IPS DF 4.7 (cell line): Measurements from ENCODE around the gene CMTM2.
"Not testable (repeated sequence)": the region's sequence is repeated elsewhere in the genome, so short reads cannot be mapped to it uniquely, and the experiment has no call there.

Source experiments
- DNase-seq: peaks from one replicate; pipeline ENCODE4 v3.0.0-alpha.2; 2013; ENCODE audit warnings: low spot score; ENCODE audit errors: extremely low read depth

The CMTM2 gene

DNA sequence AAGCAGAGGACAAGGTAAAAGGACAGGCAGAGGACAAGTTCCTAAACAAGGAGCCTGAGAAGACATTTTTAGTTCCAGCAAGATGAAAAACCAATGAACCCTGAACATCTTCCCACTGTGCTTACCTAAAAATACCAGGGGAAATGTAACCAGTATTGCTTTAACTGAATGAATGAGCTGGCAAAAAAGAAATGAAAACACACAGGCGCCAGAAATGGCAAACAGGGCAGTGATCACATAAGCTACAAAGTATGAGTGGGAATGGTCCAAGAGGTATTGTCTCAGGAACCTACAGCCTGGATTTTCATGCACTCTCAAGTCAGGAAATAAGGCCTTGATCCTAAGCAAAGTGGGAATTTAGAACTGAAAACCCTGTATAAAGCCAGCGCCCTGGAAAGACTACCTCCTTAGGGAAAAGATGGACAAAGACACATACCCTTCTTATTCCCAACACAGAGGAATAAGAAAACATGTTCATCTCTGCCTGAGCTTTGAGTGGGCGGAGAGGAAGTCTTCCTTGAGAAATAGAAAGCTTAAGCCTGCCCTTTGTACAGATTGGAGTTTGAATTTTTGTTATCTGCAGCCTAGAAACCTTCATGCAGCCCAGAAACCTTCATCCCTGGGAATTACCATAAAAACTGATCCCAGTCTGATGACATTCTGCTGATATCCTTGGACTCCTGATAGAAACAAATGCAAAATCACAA, 2.1 kb downstream of the CMTM2 start:
- DNase-seq = no peak

DNA sequence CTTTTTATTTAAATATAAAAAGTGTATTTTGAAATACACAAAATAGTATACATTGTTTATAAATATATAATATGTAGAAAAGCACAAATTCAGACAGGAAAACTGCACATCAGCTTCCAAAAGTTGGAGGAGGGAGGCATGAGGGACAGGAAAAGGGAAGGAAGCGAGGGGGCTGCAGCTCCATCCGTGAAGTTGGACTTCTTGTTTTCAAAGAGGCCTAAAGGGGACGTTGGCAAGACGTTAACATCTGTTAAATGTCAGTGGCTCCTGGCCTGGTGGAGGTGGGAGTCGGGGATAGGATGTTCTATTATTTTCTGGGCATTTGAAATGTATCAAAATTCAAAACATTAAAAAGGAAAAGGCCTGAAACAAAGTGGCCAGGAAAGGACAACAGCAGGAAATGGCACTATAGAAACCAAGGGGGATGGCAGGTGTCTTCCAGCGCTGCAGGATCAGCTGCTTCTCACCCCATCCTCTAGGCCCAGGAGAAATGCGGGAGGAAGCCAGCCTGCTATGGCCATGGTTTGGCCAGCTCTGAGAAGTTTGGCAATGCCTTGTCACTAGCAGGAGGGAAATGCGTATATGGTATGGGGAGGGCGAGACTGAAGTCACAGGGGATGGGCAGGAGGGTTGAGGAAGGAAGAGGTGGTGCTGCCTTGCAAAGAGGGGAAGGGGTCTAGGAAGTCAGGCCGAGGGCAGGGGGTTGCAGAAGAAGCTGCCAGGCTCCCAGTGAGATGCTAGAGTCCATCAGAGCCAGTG, 6.4 kb downstream of the CMTM2 start:
- no peak for DNase-seq

DNA sequence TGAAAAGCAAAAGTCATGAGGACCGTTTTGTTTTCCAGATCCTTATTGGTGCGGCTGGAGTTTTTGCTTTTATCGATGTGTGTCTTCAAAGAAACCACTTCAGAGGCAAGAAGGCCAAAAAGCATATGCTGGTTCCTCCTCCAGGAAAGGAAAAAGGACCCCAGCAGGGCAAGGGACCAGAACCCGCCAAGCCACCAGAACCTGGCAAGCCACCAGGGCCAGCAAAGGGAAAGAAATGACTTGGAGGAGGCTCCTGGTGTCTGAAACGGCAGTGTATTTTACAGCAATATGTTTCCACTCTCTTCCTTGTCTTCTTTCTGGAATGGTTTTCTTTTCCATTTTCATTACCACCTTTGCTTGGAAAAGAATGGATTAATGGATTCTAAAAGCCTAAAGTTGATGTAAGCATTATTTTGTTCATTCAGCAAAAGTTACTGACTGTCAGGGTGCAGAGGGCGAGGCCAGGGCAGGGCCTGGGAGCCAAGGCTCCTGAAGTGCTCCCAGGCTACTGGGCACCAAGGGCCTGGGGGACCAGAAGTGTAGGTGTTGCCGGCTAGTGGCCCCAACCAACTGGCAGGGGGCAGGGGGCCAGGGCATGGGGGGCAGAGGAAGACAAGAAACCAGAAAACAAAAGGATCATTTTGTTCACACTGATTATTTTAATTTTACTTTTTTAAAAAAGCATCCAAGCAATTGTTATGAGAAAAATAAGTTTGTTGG, 8.8 kb downstream of the CMTM2 start:
- DNase-seq = no peak

DNA sequence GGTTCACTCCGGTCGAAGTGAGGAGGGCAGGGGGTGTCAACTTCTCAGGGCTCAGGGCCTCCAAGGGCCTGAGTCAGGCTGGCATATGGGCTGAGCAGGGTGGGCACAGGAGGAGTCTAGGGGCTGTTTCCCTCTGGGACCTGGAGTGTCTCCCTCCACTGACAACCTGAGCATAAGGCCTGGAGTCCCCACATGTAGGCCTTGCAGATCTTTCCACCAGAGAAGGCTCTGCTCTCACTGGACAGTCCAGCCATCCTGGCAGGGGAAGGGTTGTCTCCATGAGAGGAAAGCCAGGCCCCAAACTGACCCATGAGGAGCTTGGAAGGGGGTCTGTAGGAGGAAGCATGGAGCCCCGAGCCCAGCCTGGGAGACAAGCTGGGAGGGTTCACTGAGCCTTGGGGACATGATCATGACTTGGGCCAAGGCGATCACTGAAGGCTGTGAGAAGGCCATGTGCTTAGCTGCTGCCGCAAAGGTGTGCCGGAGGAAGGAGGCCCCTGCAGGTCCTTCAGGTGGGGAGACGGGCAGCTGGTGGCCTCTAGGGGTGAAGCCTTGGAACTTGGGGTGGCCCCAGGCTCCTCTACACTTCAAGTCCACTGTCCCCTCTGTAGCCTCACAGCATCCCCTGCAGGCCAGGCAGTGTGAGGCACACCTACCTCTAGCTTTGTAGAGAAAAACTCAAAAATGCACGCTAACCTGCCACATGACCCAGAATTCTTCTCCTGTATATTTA, 9.9 kb downstream of the CMTM2 start:
- no peak for DNase-seq

DNA sequence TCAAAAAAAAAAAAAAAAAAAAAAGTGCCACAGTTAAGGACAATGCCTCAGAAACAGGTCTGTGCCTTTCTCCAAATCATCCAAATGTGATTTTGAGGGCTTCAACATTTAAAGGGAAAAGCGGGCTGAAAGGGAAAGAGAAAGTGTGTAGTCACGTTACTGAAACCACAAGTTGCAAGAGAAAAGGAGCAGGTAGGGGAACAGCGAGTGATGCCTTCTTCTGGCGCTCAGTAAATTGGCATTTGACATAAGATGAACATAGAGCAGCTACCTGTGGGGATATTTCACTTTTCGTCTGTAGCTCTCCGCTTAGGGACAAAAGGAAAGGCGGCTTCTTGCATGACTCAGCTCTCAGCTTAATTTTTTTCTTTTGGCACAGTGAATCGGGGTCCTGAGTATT, 11.1 kb downstream of the CMTM2 start:
- no peak for DNase-seq

DNA sequence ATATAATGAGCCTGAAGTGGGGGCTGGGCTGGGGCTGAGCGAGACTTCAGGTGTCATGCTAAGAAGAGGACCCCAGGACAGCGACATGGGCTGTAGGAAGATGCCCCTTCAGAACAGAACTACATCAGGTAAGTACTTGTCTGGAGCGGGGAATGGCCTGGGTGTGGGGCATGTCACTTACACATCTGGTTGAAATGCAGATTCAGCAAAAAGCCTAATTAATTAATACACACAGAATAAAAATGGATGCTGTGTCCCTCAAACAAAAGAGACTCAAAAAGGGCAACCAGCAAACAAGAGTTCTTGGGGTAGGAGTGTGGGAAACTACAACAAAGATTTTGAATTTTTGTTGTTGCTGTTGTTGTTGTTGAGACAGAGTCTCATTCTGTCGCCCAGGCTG, 11.8 kb downstream of the CMTM2 start:
- DNase-seq = no peak

DNA sequence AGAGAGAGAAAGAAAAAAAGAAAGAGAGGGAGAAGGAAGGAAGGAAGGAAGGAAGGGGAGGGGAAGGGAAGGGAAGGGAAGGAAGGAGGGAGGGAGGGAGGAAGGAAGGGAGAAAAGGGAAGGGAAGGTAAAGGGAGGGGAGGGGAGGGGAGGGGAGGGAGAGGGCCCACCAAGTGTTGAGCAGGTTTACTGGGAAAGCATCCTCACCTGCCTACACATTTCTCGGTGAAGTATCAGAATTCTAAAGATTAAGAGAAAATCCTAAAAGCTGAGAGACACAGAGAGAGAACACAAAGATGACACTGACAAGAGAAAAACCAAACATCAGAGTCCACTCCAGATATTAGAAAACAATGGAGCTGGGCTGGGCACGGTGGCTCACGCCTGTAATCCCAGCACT, 13.0 kb downstream of the CMTM2 start:
- no peak for DNase-seq

DNA sequence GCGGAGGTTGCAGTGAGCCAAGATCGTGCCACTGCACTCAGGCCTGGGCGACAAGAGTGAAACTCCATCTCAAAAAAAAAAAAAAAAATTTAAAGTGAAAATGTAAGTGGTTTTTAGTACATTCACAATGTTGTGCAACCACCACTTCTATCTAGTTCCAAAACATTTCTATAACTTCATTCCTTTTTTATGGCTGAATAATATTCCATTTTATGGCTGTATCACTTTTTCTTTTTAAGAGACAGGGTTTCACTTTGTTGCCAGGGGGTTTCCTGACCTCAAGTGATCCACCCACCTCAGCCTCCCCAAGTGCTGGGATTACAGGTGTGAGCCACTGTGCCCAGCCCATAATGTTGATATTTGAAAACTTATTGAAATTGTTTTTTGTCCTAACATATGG, 13.6 kb downstream of the CMTM2 start:
- DNase-seq = no peak

DNA sequence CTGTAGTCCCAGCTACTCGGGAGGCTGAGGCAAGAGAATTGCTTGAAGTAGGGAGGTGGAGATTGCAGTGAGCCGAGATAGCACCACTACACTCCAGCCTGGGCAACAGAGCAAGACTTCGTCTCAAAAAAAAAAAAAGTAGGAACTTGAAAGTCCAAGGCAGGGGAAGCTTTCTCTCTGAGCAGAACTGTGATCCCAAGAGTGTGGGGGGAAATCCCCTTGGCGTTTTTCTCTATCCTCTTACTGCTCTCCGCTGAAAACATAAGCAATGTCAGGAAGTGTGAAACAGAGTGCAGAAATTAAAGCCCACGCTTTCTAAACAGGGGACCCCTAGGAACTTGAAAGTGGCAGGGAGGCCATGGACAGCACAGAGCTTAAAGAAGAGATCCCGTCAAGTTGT, 15.5 kb downstream of the CMTM2 start:
- no peak for DNase-seq

DNA sequence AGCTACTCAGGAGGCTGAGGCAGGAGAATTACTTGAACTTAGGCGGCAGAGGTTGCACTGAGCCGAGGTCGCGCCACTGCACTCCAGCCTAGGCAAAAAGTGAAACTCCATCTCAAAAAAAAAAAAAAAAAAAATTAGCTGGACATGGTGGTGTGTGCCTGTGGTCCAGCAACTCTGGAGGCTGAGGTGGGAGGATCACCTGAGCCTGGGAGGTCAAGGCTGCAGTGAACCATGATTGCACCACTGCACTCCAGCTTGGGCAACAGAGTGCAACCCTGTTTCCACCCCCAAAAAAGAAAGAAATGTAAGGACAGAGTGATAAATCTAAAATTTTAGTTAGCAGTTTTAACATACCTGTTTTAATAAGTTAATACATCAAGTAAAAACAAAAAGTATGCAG, 17.3 kb downstream of the CMTM2 start:
- DNase-seq = not testable (repeated sequence)

DNA sequence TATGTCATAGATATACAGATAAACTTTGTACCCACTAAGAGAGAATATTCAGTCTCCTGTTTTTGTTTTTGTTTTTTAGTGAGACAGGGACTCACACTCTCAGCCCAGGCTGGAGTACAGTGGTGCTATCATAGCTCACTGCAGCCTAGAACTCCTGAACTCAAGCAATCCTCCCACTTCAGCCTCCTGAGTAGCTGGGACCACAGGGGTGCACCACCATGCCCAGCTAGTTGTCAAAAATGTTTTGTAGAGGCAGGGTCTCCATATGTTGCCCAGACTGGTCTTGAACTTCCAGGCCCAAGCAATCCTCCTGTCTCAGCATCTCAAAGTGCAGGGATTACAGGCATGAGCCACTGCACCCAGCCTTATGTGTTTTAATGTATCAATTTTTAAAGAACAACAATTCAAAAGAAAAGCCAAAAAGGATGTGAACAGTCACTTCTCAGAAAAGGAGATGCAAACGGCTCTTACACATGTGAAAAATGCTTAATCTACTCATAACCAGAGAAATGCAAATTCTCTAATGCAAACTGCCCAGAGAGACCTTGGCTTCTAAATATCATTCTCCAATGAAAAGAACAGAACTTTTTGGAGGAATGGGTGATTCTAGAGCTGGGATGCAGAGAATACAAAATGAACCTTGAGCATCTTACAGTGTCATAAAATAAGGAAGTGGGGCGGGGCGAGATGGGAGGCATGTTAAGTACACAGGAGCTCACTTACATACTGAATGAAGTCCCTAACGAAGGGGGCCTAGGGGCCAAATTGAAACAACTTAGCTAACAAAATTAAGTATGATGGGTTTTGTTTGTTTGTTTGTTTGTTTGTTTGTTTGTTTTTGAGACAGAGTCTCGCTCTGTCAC, 18.0 kb downstream of the CMTM2 start:
- DNase-seq = no peak

DNA sequence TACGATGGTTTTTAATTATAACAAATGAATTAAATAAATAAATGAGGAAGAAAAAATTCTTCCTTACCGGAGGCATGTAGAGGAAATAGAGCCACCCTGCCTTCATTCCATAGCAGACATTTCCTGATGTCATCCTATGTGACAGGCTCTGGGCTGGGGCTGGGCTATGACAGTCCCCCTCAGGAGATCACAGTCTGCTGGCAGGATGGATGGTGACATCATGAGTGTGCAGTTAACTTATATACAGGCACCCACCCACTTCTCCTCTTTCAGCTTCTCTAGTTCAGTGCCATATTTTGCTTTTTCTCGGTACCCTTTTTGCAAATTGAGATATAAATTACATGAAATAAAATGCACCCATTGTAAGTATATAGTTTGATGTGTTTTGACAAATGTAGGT, 18.8 kb downstream of the CMTM2 start:
- DNase-seq = no peak

DNA sequence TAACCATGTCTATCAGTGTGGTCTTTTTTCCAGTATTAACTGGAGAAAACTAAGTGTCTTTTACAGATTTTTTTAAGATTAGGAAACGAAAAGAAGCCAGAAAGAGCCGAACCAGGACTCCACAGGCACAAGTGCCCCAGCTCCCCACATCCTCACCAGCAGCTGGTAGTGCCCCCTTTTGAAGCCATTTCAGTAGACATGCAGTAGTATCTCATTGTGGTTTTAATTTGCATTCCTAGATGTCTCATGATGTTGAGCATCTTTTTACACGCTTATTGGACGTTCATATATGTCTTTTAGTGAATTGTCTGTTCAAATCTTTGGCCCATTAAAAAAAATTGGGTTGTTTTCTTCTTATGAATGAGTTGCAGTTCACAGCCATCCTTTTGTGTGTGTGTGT, 20.5 kb downstream of the CMTM2 start:
- no peak for DNase-seq

DNA sequence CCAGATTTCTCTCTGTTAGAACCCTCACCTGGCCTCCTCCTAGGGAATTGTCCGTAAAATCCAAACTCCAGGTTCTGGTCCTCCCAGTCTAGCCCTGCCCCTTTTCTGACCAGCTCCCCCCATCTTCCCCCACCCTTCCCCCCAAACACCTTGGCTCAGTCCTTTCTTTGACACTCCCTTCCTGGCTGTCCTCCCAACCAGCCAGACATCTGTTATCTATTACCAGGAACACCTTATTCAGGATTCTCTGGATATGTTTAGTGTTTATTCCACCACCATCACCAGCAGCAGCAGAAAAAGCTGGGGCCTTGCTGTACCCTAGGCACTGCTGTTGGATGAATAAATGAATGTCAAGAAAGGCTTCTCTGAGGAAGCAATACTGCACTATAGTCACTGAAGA, 21.2 kb downstream of the CMTM2 start:
- DNase-seq = no peak

DNA sequence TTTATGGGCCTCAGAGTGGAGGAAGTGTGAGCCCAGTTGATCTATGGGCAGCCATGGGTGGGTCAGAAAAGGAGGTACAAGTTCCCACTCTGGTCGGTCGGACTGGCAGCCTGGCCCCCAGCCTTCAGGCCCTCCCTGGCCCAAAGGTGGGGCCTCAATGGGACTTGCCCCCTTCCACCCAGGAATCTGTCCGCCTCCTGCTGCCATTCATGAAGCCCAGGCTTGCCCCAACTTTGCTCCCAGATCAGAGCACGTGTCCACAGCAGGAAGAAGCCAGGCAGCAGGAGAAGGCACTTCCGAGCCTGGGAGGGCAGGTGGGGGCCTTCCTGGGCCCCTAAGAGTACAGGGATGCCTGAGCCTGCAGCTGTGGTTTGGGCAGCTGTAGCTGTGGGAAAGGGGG, 22.2 kb downstream of the CMTM2 start:
- no peak for DNase-seq

DNA sequence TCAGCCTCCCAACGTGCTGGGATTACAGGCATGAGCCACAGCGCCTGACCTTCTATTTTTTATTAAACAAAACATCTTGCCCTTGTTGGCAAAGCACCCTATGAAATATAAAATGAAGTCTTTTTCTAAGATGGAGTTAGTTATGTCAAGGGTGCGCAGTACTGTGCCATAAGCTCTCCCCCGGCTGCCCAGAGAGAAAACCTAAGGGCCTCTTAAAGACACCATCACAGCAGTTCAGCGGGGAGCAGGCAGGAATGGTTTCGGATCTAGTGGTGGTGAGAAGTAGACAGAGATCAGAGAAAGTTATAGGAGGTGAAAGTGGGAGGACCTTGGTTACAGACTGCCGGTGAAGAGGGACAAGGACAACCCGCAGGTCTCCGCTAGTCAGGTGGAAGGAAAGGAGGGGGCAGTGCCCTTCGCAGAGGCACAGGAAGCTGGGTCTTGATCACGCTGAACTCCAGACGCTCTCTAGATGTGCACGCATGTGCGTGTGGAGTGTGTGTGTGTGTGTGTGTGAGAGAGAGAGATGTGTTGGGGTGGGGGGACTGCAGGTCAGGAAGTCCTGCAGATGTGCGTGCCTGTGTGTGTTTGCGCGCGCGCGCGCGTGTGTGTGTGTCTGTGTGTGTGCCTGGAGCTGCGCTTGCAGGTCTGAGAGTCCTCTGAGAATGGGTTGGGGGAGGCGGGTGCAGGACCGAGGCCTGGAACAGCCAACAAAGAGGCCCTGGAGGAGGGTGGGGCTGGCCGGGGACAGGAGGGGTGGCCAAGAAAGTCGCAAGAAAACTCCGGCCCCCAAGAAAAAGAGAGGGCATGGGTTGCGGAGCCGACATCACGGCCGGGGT, 24.5 kb downstream of the CMTM2 start:
- DNase-seq = no peak

DNA sequence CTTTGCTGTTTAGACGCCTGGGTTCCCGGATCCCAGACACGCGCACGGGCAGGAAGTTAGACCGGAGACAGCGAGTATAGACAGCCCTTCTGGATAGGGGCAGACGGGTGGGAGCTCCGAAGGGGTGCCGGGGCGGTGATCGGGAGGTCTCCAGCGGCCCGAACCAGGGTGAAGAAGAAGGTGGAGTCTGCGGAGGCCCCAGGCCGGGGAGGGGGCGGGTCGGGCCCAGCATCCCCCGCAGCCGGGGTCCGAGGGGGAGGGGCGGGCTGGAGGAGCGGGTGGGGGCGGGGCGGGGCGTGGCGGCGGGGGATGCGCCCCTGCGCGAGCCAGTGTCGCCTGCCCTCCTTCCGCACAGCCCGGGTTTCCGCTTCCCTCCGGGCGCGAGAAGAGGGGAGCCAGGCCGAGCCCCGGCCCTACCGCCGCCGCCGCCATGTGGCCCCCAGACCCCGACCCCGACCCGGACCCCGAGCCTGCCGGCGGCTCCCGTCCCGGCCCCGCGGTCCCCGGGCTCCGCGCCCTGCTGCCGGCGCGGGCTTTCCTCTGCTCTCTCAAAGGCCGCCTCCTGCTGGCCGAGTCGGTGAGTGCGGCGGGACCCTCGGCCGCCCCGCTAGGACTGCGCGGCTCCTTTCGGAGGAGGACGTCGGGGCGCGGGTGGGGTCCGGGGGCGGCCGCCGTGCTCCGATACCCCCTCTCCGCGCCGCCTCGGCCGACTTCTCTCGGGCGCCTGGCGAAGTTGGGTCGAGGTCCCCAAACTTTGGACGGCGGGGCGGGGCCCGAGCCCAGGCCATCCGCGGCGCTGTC, 25.3 kb downstream of the CMTM2 start, which contains the start of gene CMTM3:
CMTM3 (plus strand) TSS at position 329 of the 801 bp plus-strand sequence; CDS start at position 431, 102 bp downstream.
- DNase-seq = no peak

DNA sequence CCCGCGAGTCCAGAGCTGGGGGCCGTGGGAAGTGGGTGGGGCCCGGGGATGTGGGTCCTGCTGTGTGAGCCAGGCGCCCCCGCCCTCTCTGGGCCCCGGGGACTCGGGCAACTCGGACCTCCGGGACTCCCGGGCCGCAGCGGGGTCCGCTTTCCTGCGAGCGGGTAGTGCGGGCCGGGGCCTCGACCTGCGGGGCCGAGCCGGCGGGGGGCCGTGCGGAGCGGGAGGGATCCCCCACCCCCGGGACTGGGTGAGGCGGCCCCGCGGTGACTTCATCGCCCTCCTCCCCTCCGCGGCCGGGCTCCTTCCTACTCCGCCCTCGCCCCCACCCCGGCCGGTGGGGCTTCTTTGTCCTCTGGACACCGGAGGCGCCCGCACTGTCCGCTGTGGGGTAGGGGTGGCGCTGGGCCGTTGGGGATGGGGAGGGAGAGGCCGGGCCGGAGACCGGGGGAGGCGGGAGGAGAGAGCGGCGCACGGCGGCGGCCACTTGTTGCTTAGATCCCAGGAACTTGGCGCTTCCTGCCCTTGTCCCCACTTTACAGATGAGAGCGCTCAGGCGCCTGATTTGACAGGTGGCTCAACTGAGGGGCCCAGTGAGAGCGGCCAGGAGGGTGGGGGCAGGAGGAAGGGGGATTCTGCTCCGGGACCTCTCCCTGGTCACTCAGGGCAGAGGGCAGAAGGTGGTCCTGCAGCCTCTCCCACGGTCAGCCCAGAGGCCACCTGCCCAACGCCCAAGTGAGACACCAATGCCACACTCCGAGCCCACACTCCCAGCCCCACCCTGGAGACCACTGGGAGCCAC, 26.1 kb downstream of the CMTM2 start:
- DNase-seq = no peak
